Measurements from ENCODE around the gene CCNY. TPM values are rescaled to one million over a fixed set of nuclear protein-coding genes. Genes with fewer than 3 reads are reported as not detected.
"Not testable (repeated sequence)": the region's sequence is repeated elsewhere in the genome, so short reads cannot be mapped to it uniquely, and the experiment has no call there.

CCNY gene
- total RNA-seq, 2 experiments from 2014 or later, result 31.2 to 32.1 TPM

DNA sequence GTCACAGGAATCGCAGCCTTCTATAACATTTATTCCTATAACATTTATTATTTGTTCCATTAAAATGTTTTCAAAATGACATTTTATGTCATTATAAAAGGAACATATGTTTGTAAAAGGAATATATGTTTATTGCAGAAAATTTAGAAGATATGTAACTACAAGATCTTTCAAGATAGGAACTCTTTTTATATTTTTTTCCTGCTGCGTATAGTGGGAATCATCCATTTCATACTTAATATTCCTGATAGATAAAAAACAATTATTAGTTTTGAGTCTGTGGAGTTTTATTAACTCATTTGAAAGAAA, 55.6 kb downstream of the CCNY start:
- Mint-ChIP-seq H3K36me3 (ENCODE audit: low read depth) (peaks cover 20% of the 10 kb centered on the region), H3K27ac (no peak overlapping the region), H3K27me3 (ENCODE audit: low read depth) (no peaks in the 10 kb centered on the region), H3K4me3 (no peak overlapping the region), H3K4me1 (ENCODE audit: low read depth) (peaks cover 52% of the 10 kb centered on the region), H3K9me3 (peaks cover 27% of the 10 kb centered on the region)
- intact Hi-C loops (cut with micrococcal nuclease), result no loop called here
- CTCF ChIA-PET, result no interaction called here
- no peak for DNase-seq

DNA sequence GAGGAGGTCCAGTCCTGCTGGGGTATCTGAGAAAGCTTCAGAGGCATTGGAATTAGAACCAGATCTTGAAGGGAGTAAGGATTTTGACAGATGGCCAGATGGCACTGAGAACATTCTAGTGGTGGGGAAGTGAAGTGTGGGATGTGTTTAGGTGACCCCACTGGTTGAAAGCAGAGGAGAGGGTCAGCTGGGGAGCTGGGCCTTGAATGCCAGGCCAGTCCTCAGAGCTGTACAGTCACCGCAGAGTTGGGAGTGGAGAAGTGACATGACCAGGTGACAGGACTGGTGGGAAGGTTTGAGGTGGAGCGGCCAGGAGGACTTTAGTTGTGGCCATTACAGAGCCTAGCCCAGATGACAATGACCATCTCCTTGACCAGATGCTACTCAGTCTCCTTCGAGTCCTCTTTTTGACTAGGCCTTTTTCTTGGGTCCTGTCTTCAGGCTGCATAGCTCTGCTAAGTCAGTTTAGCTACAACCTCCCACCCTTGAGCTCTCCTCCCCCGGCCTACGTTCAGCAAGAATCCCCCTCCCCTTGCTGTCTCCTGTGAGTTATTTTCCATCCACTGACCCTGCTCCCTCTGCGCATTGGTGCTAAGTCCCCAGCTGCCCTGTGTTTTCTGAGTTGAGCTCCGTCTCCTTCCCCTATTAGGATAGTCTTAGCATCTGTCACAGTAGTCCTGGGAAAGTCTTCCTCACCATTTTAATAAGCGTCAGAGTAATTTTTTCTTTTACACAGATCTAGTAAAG, 56.3 kb downstream of the CCNY start:
- Mint-ChIP-seq H3K9me3 (peaks cover 27% of the 10 kb centered on the region), H3K36me3 (ENCODE audit: low read depth) (peaks cover 20% of the 10 kb centered on the region), H3K4me1 (ENCODE audit: low read depth) (peaks cover 53% of the 10 kb centered on the region), H3K27ac (no peak overlapping the region), H3K4me3 (no peak overlapping the region), H3K27me3 (ENCODE audit: low read depth) (no peaks in the 10 kb centered on the region)
- intact Hi-C loops (cut with micrococcal nuclease), result no loop called here
- CTCF ChIA-PET, result interaction anchor here (1.0 kb wide), 1 partner anchor 26 kb away, joined by 3 read pairs; no protein-coding TSS in a partner anchor
- DNase-seq, result no peak

DNA sequence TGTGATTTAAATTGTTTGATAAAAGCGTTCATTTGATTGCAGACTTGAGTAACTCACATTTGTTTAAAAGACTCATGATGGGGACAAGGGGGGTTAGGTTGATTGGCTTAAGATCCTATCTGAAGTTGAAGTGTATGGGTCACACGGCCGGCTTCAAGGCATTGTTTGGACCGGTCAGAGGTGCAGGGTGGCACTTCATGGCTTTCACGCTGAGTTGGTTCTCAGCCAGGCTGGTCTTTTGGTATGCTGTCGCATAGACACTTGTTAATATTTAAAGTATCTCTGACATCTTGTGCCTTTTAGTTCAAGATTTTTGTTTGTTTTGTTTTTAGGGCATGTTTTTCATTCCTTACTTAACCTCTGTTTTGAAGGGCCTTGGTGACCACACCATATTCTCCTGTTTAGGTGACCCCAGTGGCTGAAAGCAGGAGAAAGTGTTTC, 58.1 kb downstream of the CCNY start:
- peaks cover 52% of the 10 kb centered on the region for H3K4me1 Mint-ChIP-seq (ENCODE audit: low read depth)

DNA sequence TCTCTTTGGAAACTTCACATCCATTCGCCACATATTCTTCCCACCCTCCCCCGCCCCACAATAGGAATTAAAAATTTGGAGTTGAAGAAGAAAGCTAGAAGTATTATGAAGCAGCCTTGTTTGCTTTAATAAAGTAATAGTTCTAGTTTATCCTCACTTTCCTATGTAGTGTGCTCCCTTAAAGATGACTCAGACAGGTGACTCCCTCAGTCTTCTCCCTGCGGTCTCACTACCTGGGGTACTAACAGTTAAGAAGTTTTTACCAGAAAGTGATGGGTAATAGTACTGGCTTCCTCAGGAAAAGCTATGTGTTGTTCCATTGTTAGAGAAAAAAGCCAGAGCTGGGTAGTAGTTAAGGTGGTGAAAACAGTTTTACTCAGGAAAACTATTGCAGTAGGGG, 58.6 kb downstream of the CCNY start:
- Mint-ChIP-seq H3K27ac (no peak overlapping the region), H3K4me1 (ENCODE audit: low read depth) (peaks cover 57% of the 10 kb centered on the region), H3K9me3 (peaks cover 15% of the 10 kb centered on the region), H3K27me3 (ENCODE audit: low read depth) (no peaks in the 10 kb centered on the region), H3K36me3 (ENCODE audit: low read depth) (peaks cover 13% of the 10 kb centered on the region), H3K4me3 (no peak overlapping the region)
- CTCF ChIA-PET, result no interaction called here
- no peak for DNase-seq
- intact Hi-C loops (cut with micrococcal nuclease), result no loop called here

More for the DNA sequence above, 58.1 kb downstream of the CCNY start:
- H3K9me3 Mint-ChIP-seq, result peaks cover 20% of the 10 kb centered on the region
- no peak for DNase-seq
- peaks cover 17% of the 10 kb centered on the region for H3K36me3 Mint-ChIP-seq (ENCODE audit: low read depth)
- H3K27me3 Mint-ChIP-seq (ENCODE audit: low read depth), result no peaks in the 10 kb centered on the region
- CTCF ChIA-PET, result no interaction called here
- H3K4me3 Mint-ChIP-seq, result no peak overlapping the region
- intact Hi-C loops (cut with micrococcal nuclease), result no loop called here
- H3K27ac Mint-ChIP-seq, result no peak overlapping the region

DNA sequence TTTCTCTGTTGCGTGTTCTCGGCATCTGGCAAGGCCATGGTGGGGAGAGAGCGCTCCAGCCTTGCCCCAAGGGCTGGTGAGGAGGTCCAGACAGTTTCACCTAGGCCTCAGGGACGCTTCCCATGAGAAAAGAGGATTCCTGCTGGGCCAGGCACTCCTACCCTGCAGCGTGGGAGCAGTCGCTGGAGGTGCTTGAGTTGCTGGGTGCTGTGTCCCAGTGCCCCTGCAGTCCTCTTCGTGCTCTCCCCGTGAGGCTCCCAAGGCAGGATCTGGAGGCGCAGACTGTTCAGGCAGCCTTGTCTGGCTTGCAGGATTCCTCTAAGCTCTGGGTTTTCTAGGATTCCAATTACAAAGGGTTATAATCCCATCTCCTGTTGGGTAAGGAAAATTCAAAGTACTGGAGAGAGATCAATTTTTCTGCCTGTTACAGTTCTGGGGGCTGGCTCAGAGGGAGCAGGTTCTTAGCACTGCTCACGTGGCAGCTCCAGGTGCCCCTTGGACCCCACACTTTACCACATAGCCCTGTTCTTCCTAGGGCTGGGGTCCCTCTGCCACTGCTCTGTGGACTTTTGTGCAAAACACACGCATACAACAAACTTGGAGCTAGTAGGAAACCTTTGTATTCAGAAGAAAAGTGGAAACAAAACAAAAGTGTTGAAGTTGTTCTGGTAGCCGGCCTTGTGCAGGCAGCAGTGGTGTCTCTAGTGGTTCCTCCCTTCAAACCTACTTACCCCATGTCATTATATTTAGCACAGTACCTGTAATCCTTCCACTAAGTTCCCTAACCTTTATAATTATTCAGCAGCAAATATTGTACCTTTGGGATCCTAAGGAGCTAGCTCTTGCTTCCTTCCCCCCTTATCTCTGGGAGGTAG, 60.5 kb downstream of the CCNY start:
- H3K36me3 Mint-ChIP-seq (ENCODE audit: low read depth), result no peaks in the 10 kb centered on the region
- no peaks in the 10 kb centered on the region for H3K27me3 Mint-ChIP-seq (ENCODE audit: low read depth)
- H3K27ac Mint-ChIP-seq, result no peak overlapping the region
- H3K9me3 Mint-ChIP-seq, result no peaks in the 10 kb centered on the region
- CTCF ChIA-PET, result no interaction called here
- H3K4me3 Mint-ChIP-seq, result no peak overlapping the region
- DNase-seq, result no peak
- H3K4me1 Mint-ChIP-seq (ENCODE audit: low read depth), result peaks cover 48% of the 10 kb centered on the region
- intact Hi-C loops (cut with micrococcal nuclease), result no loop called here

DNA sequence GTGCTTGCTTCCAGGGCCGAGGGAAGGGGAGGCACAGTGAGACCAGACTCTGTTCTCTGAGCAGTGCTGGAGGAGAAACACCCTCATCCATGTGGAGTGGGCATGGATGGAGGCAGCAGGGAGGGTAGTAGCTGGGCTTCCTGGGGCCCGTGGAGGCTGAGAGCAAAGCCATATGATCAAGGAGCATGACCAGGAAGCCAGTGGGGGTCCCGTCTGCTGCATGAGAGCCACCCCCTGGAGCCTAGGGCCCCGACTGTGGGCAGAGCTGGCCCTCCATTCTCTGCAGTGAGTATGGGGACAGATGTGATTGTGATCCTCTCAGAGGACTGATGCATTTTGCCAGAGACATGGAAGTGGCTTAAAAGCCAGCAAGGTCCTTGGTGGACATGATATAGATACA, 61.6 kb downstream of the CCNY start:
- H3K4me3 Mint-ChIP-seq, result no peak overlapping the region
- H3K4me1 Mint-ChIP-seq (ENCODE audit: low read depth), result peaks cover 41% of the 10 kb centered on the region
- CTCF ChIA-PET, result no interaction called here
- H3K9me3 Mint-ChIP-seq, result no peaks in the 10 kb centered on the region
- intact Hi-C loops (cut with micrococcal nuclease), result no loop called here
- H3K27me3 Mint-ChIP-seq (ENCODE audit: low read depth), result no peaks in the 10 kb centered on the region
- no peak overlapping the region for H3K27ac Mint-ChIP-seq
- no peak for DNase-seq
- no peaks in the 10 kb centered on the region for H3K36me3 Mint-ChIP-seq (ENCODE audit: low read depth)

DNA sequence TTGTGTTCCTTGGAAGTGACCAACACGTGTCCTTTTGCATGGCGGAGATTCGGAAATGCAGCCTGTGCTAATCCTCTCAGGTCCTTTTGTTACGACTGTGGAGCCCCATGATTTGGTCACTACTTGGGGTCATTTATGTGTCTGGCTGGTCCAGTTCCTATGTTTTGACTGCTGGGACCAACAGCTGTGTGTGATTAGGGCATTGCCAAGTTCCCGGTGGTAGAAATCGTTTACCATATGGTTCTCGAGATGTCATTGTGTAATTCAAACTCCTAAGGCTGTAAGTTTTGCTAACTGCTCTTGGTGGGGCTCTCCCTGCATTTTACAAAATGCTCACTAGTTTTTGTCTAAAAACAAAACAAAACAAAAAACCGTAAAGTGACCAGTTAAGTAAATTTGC, 62.0 kb downstream of the CCNY start:
- no peak overlapping the region for H3K4me3 Mint-ChIP-seq
- H3K4me1 Mint-ChIP-seq (ENCODE audit: low read depth), result peaks cover 38% of the 10 kb centered on the region
- H3K9me3 Mint-ChIP-seq, result no peaks in the 10 kb centered on the region
- CTCF ChIA-PET, result no interaction called here
- H3K36me3 Mint-ChIP-seq (ENCODE audit: low read depth), result no peaks in the 10 kb centered on the region
- H3K27ac Mint-ChIP-seq, result no peak overlapping the region
- H3K27me3 Mint-ChIP-seq (ENCODE audit: low read depth), result no peaks in the 10 kb centered on the region
- intact Hi-C loops (cut with micrococcal nuclease), result no loop called here
- DNase-seq, result no peak

DNA sequence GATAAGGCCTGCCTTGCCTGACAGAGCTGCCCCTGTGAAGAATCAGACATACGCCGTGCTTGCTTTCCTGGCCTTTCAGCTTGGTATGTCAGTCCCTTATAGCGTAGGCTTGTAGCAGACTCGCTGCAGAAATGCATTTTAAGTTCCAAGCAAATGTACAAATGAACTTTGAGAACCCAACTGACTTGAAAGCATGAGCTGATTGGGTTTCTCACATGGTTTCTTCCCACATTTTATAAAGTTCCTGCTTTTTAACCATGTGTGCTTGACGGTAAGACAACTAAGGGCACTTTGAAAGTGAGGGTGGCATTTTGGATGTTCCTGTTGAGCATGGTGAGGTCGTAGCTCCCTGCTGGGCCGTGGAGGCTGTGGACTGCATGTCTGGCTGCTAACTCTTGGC, 62.6 kb downstream of the CCNY start:
- Mint-ChIP-seq H3K36me3 (ENCODE audit: low read depth) (no peaks in the 10 kb centered on the region), H3K4me3 (no peak overlapping the region), H3K27me3 (ENCODE audit: low read depth) (no peaks in the 10 kb centered on the region), H3K27ac (no peak overlapping the region), H3K4me1 (ENCODE audit: low read depth) (peaks cover 38% of the 10 kb centered on the region), H3K9me3 (no peaks in the 10 kb centered on the region)
- intact Hi-C loops (cut with micrococcal nuclease), result no loop called here
- DNase-seq, result no peak
- CTCF ChIA-PET, result no interaction called here

DNA sequence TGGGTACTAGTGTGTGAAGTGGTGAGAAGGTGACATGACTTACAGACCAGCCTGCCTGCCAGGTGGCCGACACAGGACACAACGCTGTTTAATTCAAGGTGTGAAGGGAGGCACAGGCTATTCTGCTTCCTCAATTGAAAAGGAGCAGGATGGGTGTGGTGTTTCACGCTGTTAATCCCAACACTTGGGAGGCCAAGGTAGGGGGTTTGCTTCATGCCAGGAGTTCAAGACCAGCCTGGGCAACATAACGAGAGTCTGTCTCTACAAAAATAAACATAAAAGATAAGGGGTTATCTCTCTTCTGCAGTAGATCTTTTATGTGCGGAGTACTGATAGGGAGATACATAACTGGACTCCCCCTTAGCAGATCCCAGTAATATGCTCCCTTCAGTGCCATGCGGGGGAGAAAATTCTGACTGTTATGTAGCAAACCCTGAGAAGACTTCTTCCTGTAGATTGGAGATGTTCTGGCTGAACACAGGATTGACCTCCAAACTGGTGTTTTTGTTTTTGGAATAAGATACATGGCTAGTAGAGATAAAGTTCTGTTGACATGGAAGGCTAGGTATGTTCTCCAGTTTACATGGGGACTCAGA, 63.2 kb downstream of the CCNY start:
- CTCF ChIA-PET, result no interaction called here
- no peak overlapping the region for H3K4me3 Mint-ChIP-seq
- H3K9me3 Mint-ChIP-seq, result no peaks in the 10 kb centered on the region
- peaks cover 34% of the 10 kb centered on the region for H3K4me1 Mint-ChIP-seq (ENCODE audit: low read depth)
- H3K27me3 Mint-ChIP-seq (ENCODE audit: low read depth), result no peaks in the 10 kb centered on the region
- intact Hi-C loops (cut with micrococcal nuclease), result no loop called here
- no peak for DNase-seq
- no peak overlapping the region for H3K27ac Mint-ChIP-seq
- no peaks in the 10 kb centered on the region for H3K36me3 Mint-ChIP-seq (ENCODE audit: low read depth)

DNA sequence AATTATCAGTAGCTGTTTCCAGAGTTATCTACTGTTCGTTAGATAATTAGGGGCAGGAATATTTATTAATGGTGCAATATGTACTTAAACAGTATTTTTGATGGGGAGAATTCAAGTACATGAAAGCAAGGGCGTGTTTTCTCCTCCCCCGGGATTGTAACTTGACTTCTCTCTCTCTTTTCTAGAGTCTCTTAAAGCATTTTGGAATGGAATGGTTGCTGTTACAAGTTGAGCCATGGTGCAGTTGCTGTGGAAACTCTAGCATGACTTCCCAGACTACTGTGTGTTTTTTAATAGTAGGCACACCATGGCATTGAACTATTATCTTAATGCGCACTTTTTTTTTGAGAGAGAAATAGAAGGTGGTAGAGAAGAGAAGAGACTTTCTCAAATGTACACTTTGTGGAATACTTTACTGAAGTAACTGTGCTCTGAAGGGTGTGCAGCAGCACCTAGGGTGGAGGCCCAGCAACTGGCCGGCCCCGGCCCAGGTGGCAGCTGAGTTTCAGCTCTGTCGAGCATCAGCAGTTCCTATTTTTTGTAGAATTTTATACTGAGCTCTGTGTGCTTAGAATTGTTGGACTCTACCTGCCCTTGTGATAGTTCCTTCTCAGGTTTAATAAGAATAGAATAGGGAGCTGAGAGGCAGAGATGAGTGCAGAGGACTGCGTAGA, 64.4 kb downstream of the CCNY start:
- CTCF ChIA-PET, result interaction anchor here (0.5 to 1.2 kb wide), 3 partner anchors 17 to 1525 kb away, joined by 3 to 6 read pairs (median 5); no protein-coding TSS in a partner anchor
- H3K4me3 Mint-ChIP-seq, result no peak overlapping the region
- H3K9me3 Mint-ChIP-seq, result no peaks in the 10 kb centered on the region
- H3K4me1 Mint-ChIP-seq (ENCODE audit: low read depth), result peaks cover 27% of the 10 kb centered on the region
- intact Hi-C loops (cut with micrococcal nuclease), result no loop called here
- no peak for DNase-seq
- no peak overlapping the region for H3K27ac Mint-ChIP-seq
- no peaks in the 10 kb centered on the region for H3K27me3 Mint-ChIP-seq (ENCODE audit: low read depth)
- no peaks in the 10 kb centered on the region for H3K36me3 Mint-ChIP-seq (ENCODE audit: low read depth)

DNA sequence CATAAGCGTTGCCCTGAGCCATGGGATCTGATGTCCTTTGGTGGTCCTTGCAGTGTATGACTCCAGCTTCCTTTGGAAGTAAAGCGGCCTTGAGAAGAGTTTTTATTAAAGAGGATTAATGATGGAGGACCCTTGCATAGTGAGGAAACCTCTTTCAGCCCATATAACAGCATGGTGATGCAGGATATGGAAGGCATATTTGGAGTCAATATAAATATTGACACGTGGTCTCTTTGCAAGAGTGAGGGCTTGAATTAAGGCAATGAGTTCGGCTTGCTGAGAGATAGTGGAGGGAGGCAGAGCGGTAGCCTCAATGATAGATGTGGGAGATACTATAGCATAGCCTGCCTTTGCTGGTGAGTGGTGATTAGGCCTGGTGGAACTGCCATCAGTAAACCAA, 67.2 kb downstream of the CCNY start:
- DNase-seq; H3K4me3 Mint-ChIP-seq; CTCF ChIA-PET; H3K9me3 Mint-ChIP-seq; H3K27me3 Mint-ChIP-seq (ENCODE audit: low read depth); H3K27ac Mint-ChIP-seq; H3K36me3 Mint-ChIP-seq (ENCODE audit: low read depth); intact Hi-C loops (cut with micrococcal nuclease): not testable (repeated sequence)
- H3K4me1 Mint-ChIP-seq (ENCODE audit: low read depth), result peaks cover 25% of the 10 kb centered on the region

DNA sequence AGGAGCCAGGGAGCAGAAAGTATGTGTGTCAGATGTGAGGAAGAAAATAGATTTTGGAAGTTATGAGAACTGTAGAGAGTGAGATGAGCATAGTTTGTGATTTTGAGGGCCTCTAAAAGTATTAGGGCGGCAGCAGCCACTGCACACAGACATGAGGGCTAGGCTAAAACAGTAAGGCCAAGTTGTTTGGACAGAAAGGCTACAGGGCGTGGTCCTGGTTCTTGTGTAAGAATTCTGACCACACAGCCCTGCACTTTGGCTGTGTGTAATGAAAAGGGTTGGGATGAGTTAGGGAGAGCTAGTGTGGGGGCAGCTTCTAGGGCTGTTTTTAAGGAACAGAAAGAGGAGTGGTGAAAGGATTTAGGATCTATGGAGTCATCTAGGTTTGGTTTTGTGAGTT, 67.8 kb downstream of the CCNY start:
- DNase-seq; CTCF ChIA-PET; H3K27ac Mint-ChIP-seq; intact Hi-C loops (cut with micrococcal nuclease); H3K27me3 Mint-ChIP-seq (ENCODE audit: low read depth); H3K9me3 Mint-ChIP-seq; H3K36me3 Mint-ChIP-seq (ENCODE audit: low read depth); H3K4me3 Mint-ChIP-seq: not testable (repeated sequence)
- H3K4me1 Mint-ChIP-seq (ENCODE audit: low read depth), result peaks cover 31% of the 10 kb centered on the region
